Activated naive CD8-positive, alpha-beta T cell treated with anti-CD3 and anti-CD28 coated beads for 36 hours (primary cell): ENCODE data around the gene GNG7. TPM values are rescaled to one million over a fixed set of nuclear protein-coding genes. Genes with fewer than 3 reads are reported as not detected.
"Not testable (repeated sequence)": the region's sequence is repeated elsewhere in the genome, so short reads cannot be mapped to it uniquely, and the experiment has no call there.

Source experiments
- DNase-seq: peaks from one replicate; pipeline ENCODE4 v3.0.0; 2021
- H3K27ac Mint-ChIP-seq: one replicate; pipeline ENCODE4 v1.8.0; 2022; ENCODE audit warnings: mild to moderate bottlenecking, moderate library complexity, mixed read lengths
- H3K27me3 Mint-ChIP-seq: one replicate; pipeline ENCODE4 v1.8.0; 2022; ENCODE audit warnings: mild to moderate bottlenecking, mixed read lengths
- H3K36me3 Mint-ChIP-seq: one replicate; pipeline ENCODE4 v1.8.0; 2021; ENCODE audit warnings: mild to moderate bottlenecking, mixed read lengths
- H3K4me1 Mint-ChIP-seq: one replicate; pipeline ENCODE4 v1.8.0; 2021; ENCODE audit warnings: mixed read lengths
- H3K4me3 Mint-ChIP-seq: one replicate; pipeline ENCODE4 v1.8.0; 2022; ENCODE audit warnings: mild to moderate bottlenecking, moderate library complexity, mixed read lengths
- H3K9me3 Mint-ChIP-seq: one replicate; pipeline ENCODE4 v1.8.0; 2022; ENCODE audit warnings: mixed read lengths
- total RNA-seq, 2 experiments: library from RNA; stranded (reverse); gene quantifications; one replicate each; pipeline ENCODE4 v1.2.3, GENCODE V29; 2021

GNG7 gene
- total RNA-seq, 2 experiments from 2014 or later, result 0.36 to 0.45 TPM

DNA sequence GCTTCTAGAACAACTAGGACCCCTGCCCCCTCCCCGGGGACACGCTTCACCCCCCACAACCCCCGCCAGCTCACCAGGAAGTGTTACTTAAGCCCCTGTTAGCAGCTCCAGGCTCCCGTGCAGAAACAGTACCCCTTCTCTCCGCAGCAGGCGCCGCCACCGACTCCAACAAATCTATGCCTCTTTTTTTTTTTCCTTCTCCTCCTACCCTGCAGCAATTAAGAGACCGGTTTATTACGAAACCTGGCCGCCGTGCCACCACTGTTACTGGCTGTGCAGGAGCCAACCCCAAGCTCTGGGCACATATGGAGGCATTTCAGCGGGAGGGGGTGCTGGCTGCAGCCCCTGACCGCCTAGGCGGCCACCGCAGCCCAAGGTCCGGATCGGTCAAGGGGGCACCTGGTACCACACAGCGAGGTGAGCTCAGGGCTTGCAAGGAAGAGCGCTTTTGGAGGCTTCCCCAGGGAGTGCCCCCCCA, 224.2 kb downstream of the GNG7 start:
- Mint-ChIP-seq H3K36me3 (peaks cover 36% of the 10 kb centered on the region), H3K9me3 (peaks cover 12% of the 10 kb centered on the region), H3K4me3 (peak overlapping the region; percentile 100), H3K4me1 (peaks cover 23% of the 10 kb centered on the region), H3K27me3 (peaks cover 3% of the 10 kb centered on the region), H3K27ac (peak overlapping the region; percentile 98)
- peak; percentile 61 for DNase-seq

DNA sequence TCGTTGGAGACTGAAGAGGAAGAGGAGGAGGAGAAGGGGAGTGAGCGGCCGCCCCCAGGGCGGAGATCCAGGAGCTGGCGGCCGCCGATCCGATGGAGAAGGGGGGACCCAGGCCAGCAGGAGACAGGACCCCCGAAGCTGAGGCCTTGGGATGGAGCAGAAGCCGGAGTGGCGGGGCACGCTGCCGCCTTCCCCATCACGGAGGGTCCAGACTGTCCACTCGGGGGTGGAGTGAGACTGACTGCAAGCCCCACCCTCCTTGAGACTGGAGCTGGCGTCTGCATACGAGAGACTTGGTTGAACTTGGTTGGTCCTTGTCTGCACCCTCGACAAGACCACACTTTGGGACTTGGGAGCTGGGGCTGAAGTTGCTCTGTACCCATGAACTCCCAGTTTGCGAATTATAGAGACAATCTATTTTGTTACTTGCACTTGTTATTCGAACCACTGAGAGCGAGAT, 224.7 kb downstream of the GNG7 start:
- Mint-ChIP-seq H3K27ac (peak overlapping the region; percentile 98), H3K36me3 (peaks cover 33% of the 10 kb centered on the region), H3K27me3 (peaks cover 3% of the 10 kb centered on the region), H3K4me3 (peak overlapping the region; percentile 100), H3K9me3 (peaks cover 7% of the 10 kb centered on the region), H3K4me1 (peaks cover 23% of the 10 kb centered on the region)
- DNase-seq, result peak; percentile 33

DNA sequence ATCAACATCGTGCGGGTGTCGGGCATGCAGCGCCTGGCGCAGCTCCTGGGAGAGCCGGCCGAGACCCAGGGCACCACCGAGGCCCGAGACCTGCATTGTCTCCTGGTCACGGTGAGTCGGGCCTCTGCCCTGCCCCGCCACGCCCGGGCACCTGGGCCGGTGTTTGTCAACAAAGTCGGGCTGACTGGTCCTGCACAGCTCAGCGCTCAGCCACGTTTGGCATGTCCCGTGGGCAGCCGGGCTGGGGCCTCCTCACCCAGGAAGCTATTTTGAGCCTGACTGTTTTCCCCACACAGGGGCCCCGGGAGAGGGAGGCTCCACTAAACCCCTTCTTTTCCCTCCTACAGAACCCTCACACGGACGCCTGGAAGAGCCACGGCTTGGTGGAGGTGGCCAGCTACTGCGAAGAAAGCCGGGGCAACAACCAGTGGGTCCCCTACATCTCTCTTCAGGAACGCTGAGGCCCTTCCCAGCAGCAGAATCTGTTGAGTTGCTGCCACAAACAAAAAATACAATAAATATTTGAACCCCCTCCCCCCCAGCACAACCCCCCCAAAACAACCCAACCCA, 225.3 kb downstream of the GNG7 start:
- Mint-ChIP-seq H3K27ac (peak overlapping the region; percentile 98), H3K4me3 (peak overlapping the region; percentile 100), H3K27me3 (peaks cover 3% of the 10 kb centered on the region), H3K4me1 (peaks cover 23% of the 10 kb centered on the region), H3K9me3 (peaks cover 3% of the 10 kb centered on the region), H3K36me3 (peaks cover 29% of the 10 kb centered on the region)
- no peak for DNase-seq

DNA sequence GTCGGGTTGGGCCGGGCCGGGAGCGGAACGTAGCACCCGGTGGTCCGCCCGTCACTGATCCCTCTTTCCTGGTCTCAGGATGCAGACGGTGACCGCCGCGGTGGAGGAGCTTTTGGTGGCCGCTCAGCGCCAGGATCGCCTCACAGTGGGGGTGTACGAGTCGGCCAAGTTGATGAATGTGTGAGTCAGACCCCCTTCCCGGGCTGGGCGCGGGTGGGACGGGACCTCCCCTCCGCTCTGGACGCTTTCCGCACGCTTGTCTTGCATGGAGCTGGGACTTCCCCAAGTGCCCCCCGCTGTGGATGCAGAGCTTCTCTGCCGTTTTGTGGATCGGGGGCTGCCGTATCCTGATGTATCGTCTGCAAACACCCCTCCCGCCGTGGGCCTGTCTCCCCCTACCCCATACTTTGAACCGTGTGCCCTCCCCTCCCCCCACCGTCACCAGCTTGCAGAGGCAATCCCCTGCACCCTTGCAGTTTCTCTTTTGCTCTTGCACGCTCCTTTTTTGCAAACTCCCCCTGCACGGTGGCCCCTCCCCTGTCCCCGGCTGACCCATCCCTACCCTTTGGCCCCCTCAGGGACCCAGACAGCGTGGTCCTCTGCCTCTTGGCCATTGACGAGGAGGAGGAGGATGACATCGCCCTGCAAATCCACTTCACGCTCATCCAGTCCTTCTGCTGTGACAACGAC, 225.9 kb downstream of the GNG7 start:
- peaks cover 29% of the 10 kb centered on the region for H3K36me3 Mint-ChIP-seq

DNA sequence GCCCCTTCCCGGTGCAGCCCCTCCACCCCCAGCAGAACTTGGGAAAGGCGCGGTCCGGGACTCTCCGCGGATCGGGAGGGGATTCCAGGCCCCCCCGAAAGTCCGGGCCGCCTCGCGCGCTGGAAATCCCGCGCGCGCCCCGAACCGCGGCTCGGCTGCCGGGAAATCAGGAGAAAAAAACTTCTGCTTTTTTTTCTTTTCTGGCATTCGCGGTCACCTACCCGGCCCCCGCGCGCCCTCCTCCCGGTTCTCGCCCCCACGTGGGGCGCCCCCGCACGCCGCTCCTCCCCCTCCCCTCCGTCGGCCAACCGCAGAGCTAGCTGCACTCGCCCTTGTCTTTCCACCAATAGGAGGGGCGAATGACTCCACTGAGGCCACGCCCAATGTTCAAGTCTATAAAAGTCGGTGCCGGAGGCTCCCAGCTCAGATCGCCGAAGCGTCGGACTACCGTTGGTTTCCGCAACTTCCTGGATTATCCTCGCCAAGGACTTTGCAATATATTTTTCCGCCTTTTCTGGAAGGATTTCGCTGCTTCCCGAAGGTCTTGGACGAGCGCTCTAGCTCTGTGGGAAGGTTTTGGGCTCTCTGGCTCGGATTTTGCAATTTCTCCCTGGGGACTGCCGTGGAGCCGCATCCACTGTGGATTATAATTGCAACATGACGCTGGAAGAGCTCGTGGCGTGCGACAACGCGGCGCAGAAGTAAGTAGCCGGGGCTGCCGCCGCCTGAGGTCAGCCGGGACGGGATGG, 226.6 kb downstream of the GNG7 start, which contains the start of gene GADD45B:
Gene GADD45B, plus strand, starts transcription at position 426 of the 749 bp plus-strand sequence. Its CDS starts 232 bp downstream, at position 658.
- Mint-ChIP-seq H3K4me3 (peak within 1 kb of the TSS; percentile 100), H3K36me3 (peaks cover 29% of the 10 kb centered on the region), H3K4me1 (peaks cover 23% of the 10 kb centered on the region), H3K9me3 (peaks cover 2% of the 10 kb centered on the region), H3K27me3 (peaks cover 3% of the 10 kb centered on the region), H3K27ac (peak within 1 kb of the TSS; percentile 98)
- peak; percentile 97 for DNase-seq

More for the DNA sequence above, 225.9 kb downstream of the GNG7 start:
- Mint-ChIP-seq H3K27me3 (peaks cover 3% of the 10 kb centered on the region), H3K4me1 (peaks cover 23% of the 10 kb centered on the region), H3K9me3 (peaks cover 2% of the 10 kb centered on the region), H3K27ac (peak overlapping the region; percentile 98), H3K4me3 (peak overlapping the region; percentile 100)
- DNase-seq, result peak; percentile 81

DNA sequence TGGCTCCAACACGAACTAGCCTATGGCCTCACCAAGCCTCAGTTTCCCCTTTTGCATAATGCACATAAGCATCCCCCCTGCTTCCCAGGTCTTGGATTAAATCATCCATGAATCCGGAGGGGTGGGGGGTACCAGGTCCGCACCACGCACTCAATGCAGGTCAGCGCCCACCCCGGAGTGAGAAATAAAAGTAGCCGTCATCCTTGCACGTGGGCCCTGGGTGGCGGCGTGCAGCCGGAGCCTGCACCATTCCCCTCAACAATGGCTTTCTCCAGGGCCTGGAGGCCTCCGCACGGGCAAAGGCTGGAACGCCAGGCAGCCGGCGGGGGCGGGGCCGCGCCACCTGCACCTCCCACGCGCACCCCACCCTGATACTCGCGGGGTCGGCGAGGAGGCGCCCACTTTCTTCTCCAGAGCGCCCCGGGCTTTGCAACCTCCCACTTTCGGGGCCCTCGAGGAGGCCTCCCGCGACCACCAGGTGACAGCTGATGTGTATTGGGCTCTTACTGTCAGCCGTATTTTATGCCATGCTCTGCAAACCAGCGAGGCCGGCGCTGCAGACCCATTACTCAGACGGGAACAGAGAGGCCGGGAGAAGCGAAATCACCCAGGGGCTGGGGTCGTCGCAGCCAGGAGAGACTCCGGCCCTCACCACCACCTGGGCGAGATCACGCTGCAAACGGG, 227.3 kb downstream of the GNG7 start:
- peak overlapping the region; percentile 100 for H3K4me3 Mint-ChIP-seq
- no peaks in the 10 kb centered on the region for H3K9me3 Mint-ChIP-seq
- H3K4me1 Mint-ChIP-seq, result peaks cover 23% of the 10 kb centered on the region
- DNase-seq, result peak; percentile 83
- H3K27me3 Mint-ChIP-seq, result peaks cover 3% of the 10 kb centered on the region
- peak overlapping the region; percentile 98 for H3K27ac Mint-ChIP-seq
- peaks cover 29% of the 10 kb centered on the region for H3K36me3 Mint-ChIP-seq

DNA sequence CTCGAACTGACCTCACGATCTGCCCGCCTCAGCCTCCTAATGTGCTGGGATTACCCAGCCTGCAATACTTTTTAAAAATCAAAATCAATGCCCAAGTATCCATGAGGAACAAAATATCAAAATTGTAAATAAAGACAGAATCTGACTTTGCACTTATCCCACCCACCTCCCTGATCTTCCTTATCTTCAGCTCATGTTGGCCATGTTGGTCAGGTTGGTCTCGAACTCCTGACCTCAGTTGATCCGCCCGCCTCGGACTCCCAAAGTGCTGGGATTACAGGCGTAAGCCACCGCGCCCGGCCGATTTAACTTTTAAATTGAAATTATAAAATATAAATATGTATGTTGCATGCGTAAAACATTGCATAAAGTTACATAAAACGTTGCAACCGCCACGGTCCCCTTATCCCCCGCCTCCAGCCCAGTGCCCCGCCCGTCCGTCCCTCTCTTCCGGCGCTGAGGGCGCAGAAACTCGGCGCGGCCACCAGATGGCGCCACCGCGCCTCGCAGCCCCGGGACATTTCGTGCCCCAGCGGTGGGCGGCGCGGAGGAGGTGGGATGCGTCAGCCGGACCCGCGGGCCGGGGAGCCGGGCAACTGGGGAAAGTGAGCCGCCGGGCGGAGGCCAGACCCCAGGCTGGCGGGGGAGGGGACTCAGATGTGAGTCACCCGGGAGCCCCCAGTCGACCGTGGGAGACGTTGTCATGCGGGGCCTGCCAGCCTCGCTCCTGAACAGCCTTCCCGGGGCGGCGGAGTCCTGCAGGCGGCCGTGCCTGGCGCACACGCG, 228.1 kb downstream of the GNG7 start:
- Mint-ChIP-seq H3K4me1 (peaks cover 24% of the 10 kb centered on the region), H3K27ac (peak overlapping the region; percentile 98), H3K36me3 (peaks cover 29% of the 10 kb centered on the region), H3K4me3 (peak overlapping the region; percentile 100), H3K27me3 (peaks cover 3% of the 10 kb centered on the region), H3K9me3 (no peaks in the 10 kb centered on the region)
- peak; percentile 98 for DNase-seq

DNA sequence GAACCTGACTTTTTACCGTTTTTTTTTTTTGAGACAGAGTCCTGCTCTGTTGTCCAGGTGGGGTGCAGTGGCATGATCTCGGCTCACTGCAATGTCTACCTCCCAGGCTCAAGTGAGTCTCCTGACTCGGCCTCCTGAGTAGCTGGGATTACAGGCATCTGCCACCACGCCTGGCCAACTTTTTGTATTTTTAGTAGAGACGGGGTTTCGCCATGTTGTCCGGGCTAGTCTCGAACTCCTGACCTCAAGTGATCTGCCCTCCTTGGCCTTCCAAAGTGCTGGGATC, 232.6 kb downstream of the GNG7 start:
- H3K9me3 Mint-ChIP-seq, H3K27me3 Mint-ChIP-seq, DNase-seq, H3K4me3 Mint-ChIP-seq, H3K36me3 Mint-ChIP-seq: not testable (repeated sequence)
- Mint-ChIP-seq H3K27ac (peak overlapping the region; percentile 20), H3K4me1 (peaks cover 12% of the 10 kb centered on the region)

DNA sequence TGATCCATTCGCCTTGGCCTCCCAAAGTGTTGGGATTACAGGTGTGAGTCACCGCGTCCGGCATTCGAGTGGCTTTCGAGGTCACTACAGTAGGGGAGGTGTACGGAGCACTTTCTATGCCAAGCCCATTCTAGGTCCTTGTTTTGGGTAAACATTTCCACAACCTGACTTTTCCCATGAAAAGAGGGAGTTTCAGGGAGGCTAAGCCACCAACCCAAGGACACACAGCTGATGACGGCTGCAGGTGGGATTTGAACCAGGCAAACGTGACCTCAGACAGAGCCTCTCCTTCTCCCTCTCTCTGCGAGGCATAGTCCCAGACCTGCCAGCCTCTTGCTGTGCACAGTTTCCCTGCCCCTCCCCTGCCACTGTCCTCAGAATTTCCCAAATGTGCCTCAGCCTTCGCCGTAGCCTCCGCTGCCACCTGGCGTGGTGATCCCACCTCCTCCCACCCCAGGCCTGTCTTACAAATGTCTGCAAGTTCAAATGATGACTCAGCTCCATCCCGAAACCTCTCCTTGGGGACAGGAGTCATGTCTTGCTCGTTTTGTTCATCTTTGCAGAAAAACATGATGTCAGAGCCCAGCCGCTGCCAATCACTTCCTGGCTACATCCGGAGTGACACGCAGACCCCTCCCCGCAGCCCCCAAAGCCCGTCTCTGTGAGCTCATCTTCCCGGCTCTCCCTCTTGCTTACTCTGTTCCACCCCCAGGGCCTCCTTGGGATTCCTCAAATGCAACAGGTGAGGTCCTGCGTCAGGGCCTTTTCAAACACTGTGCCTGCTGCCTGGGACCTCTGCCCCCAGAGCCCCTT, 233.2 kb downstream of the GNG7 start:
- no peaks in the 10 kb centered on the region for H3K36me3 Mint-ChIP-seq
- H3K9me3 Mint-ChIP-seq, result no peaks in the 10 kb centered on the region
- no peaks in the 10 kb centered on the region for H3K27me3 Mint-ChIP-seq
- H3K4me1 Mint-ChIP-seq, result peaks cover 11% of the 10 kb centered on the region
- DNase-seq, result peak; percentile 59
- peak overlapping the region; percentile 20 for H3K27ac Mint-ChIP-seq
- H3K4me3 Mint-ChIP-seq, result no peak overlapping the region

DNA sequence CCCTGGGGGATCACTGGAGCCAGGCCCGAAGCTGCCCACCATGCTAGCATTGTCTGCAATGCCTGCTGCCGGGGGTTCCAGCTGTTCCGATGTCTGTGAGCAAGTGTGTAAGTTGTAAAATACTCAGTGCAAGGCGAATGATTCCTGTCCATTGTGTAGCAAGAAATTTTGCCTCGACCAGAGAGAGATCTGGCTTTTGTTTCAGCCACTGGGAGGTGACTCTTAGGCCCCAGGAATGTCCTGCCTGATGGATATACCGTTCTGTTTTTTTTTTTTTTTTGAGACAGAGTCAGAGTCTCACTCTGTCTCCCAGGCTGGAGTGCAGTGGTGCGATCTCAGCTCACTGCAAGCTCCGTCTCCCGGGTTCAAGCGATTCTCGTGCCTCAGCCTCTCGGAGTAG, 233.9 kb downstream of the GNG7 start:
- no peak overlapping the region for H3K27ac Mint-ChIP-seq
- H3K9me3 Mint-ChIP-seq, result no peaks in the 10 kb centered on the region
- no peaks in the 10 kb centered on the region for H3K27me3 Mint-ChIP-seq
- no peaks in the 10 kb centered on the region for H3K36me3 Mint-ChIP-seq
- peaks cover 11% of the 10 kb centered on the region for H3K4me1 Mint-ChIP-seq
- H3K4me3 Mint-ChIP-seq, result no peak overlapping the region
- DNase-seq, result no peak

DNA sequence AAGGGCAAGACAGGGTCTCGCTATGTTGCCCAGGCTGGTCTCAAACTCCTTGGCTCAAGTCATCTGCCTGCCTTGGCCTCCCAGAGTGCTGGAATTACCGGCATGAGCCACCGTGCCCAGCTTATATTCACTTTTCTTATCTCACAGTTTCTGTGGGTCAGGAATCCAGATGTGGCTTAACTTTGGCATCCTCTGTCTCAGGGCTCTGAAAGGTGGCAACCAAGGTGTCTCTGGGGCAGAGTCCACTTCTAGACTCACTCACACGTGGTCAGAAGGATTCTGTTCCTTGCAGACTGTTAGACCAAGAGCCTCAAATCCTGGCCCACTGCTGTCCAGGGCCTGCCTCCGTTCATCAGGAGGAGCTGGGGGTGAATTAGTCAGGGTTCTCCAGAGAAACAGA, 238.1 kb downstream of the GNG7 start:
- no peak overlapping the region for H3K27ac Mint-ChIP-seq
- peaks cover 4% of the 10 kb centered on the region for H3K27me3 Mint-ChIP-seq
- H3K4me1 Mint-ChIP-seq, result peaks cover 12% of the 10 kb centered on the region
- no peak for DNase-seq
- H3K36me3 Mint-ChIP-seq, result no peaks in the 10 kb centered on the region
- H3K9me3 Mint-ChIP-seq, result no peaks in the 10 kb centered on the region
- H3K4me3 Mint-ChIP-seq, result no peak overlapping the region

DNA sequence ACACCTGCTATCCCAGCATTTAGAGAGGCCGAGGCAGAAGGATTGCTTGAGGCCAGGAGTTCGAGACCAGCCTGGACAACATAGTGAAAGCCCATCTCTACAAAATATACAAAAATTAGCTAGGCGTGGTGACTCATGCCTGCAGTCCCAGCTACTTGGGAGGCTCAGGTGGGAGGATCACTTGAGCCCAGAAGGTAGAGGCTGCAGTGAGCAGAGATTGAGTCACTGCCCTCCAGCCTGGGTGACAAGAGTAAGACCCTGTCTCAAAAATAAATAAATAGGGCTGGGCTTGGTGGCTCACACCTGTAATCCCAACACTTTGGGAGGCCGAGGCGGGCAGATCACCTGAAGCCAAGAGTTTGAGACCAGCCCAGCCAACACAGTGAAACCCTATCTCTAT, 238.8 kb downstream of the GNG7 start:
- not testable (repeated sequence) for H3K27ac Mint-ChIP-seq, H3K36me3 Mint-ChIP-seq, H3K9me3 Mint-ChIP-seq, DNase-seq, H3K4me1 Mint-ChIP-seq, H3K27me3 Mint-ChIP-seq, H3K4me3 Mint-ChIP-seq

DNA sequence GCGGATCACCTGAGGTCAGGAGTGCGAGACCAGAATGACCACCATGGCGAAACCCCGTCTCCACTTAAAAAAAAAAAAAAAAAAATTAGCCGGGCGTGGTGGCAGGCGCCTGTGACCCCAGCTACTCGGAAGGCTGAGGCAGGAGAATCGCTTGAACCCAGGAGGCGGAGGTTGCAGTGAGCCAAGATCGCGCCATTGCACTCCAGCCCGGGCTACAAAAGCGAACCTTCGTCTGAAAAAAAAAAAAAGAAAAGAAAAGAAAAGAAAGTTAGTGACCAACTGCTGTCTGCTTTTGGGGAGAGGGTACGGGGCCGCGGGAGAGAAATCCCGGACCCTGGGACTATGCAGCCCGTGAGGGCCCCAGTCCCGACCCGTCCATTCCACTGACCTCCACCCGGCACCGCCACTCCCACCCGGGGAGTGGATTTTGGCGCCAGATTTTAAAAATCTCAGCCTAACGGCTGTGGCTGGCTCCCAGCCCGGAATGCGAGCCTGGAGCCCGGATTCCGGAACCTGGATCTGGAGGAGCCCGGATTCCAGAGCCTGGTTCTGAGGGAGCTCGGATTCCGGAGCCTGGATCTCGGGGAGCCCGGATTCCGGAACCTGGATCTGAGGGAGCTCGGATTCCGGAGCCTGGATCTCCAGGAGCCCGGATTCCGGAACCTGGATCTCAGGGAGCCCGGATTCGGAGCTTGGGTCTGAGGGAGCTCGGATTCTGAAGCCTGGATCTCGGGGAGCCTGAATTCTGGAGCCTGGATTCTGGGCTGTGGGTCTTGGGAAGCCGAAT, 239.7 kb downstream of the GNG7 start:
- Mint-ChIP-seq H3K27me3 (peaks cover 4% of the 10 kb centered on the region), H3K4me3 (peak overlapping the region; percentile 90), H3K27ac (peak overlapping the region; percentile 69), H3K4me1 (peaks cover 7% of the 10 kb centered on the region), H3K9me3 (no peaks in the 10 kb centered on the region), H3K36me3 (no peaks in the 10 kb centered on the region)
- DNase-seq, result no peak
